WERI-Rb-1 (cell line): ENCODE data around the gene ARHGAP22.
A peak's percentile ranks its signal among the peaks of the same experiment; 100 is the strongest.

Experiments used
- DNase-seq: peaks from one replicate; pipeline ENCODE4 v3.0.0-alpha.2; 2020
- H3K27ac ChIP-seq: fragments of 250-450 bp; sonication (Bioruptor Pico); 2 replicates; pipeline ENCODE4 v1.5.1; 2020; ENCODE audit warnings: mild to moderate bottlenecking, moderate library complexity
- H3K27me3 ChIP-seq: fragments of 250-450 bp; sonication (Bioruptor Pico); 2 replicates; pipeline ENCODE4 v1.5.1; 2021; ENCODE audit warnings: mild to moderate bottlenecking, low read depth, moderate library complexity; ENCODE audit not compliant: insufficient read depth, severe bottlenecking
- H3K36me3 ChIP-seq: fragments of 250-450 bp; sonication (Bioruptor Pico); 2 replicates; pipeline ENCODE4 v1.5.1; 2020; ENCODE audit warnings: mild to moderate bottlenecking, moderate library complexity
- H3K4me3 ChIP-seq: 2 replicates; pipeline ENCODE4 v1.5.1; 2011; ENCODE audit warnings: low read depth, mild to moderate bottlenecking, control low read depth, low read length
- H3K9me3 ChIP-seq: fragments of 250-450 bp; sonication (Bioruptor Pico); 2 replicates; pipeline ENCODE4 v1.5.1; 2021; ENCODE audit warnings: mild to moderate bottlenecking, moderate library complexity; ENCODE audit not compliant: severe bottlenecking
- TF ChIP-seq, protein P1 (sequence below): IDR thresholded peaks from 2 replicates; pipeline ENCODE4 v1.5.1; 2011; ENCODE audit warnings: low read depth, mild to moderate bottlenecking, control low read depth, inconsistent platforms, low read length

The ARHGAP22 gene

DNA sequence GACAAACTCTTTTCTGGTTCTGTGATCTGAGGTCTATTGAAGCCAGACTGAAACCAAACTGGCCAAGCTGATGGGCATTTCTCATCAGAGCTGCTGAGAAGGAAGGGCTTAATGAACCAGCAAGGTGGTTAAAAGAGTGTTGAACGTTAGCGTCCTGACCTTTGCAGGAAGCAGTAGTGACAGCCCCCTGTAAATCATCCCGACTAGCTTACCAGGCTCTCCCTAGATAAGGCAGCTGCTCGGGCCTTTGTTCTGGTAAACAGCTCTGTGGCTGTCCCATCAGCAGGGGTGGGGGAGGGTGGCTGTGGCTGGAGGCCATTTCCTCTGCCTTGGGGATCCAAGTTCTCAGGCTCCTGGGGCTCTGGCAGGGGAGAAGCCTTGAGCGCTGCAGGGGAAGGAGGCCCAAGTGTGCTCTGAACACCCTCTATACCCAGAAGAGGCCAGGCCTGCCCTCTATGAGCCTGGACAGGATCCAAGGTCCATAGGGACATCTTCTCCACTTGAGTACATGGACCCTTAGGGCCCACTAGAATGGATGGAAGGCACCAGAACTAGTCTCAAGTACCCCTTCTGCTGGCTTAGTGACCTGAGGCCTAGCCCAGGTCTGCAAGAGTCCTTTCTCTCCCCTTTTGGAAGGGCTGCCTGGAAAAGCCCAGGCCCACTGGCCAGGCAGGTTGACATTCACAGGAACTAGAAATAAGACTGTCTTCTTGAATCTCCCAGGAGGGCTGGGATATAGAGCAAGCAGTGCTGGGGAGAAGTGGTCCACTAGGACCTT, 134.6 kb downstream of the ARHGAP22 start:
- Histone ChIP-seq H3K36me3 (no peaks in the 10 kb centered on the region), H3K9me3 (no peaks in the 10 kb centered on the region), H3K27me3 (no peaks in the 10 kb centered on the region), H3K4me3 (no peak overlapping the region), H3K27ac (peak overlapping the region; percentile 50)
- peak; percentile 69 for DNase-seq
- TF ChIP-seq, protein P1, sequence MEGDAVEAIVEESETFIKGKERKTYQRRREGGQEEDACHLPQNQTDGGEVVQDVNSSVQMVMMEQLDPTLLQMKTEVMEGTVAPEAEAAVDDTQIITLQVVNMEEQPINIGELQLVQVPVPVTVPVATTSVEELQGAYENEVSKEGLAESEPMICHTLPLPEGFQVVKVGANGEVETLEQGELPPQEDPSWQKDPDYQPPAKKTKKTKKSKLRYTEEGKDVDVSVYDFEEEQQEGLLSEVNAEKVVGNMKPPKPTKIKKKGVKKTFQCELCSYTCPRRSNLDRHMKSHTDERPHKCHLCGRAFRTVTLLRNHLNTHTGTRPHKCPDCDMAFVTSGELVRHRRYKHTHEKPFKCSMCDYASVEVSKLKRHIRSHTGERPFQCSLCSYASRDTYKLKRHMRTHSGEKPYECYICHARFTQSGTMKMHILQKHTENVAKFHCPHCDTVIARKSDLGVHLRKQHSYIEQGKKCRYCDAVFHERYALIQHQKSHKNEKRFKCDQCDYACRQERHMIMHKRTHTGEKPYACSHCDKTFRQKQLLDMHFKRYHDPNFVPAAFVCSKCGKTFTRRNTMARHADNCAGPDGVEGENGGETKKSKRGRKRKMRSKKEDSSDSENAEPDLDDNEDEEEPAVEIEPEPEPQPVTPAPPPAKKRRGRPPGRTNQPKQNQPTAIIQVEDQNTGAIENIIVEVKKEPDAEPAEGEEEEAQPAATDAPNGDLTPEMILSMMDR = no peak

- DNase-seq = no peak
These were observed 135.3 kb downstream of the ARHGAP22 start for GRCh38 chr10:48469516-48470020.

DNA sequence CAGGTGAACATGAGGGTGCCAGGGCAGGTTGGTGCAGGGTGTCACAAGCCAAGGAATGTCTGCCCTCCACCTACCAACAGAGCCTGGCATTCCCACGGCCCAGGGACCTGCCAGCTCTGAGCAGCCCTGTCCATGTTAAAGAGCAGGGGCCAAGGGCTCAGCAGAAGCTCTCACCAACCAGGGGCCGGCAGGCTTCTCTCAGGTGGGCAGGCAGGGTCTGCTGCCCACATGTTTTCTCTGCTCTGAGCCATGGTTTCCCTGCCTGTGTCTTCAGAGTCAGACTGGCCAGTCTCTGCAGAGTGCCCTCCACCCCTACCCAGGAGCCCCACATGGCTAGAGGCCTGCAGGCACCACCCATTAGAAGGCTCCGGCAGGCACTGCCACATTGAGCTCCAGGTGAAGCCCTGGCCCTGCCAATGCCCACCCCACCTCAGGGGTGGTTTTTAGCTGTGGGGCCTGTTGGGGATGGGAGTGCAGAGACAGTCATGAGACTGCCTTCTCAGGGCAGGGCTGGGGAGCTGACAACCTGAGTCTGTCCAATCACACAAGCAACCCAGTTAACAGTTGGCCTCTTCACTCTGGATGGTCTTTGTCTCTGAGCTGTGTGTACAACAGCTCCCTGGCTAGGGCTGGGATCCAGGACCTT, 135.9 kb downstream of the ARHGAP22 start:
- no peak overlapping the region for H3K4me3 ChIP-seq
- TF ChIP-seq, protein P1 = no peak
- H3K36me3 ChIP-seq = no peaks in the 10 kb centered on the region
- no peaks in the 10 kb centered on the region for H3K27me3 ChIP-seq
- no peak overlapping the region for H3K27ac ChIP-seq
- no peaks in the 10 kb centered on the region for H3K9me3 ChIP-seq
- DNase-seq = peak; percentile 3

More at GRCh38 chr10:48469516-48470020, 135.3 kb downstream of the ARHGAP22 start:
- TF ChIP-seq, protein P1 = no peak
- no peaks in the 10 kb centered on the region for H3K9me3 ChIP-seq
- peak overlapping the region; percentile 50 for H3K27ac ChIP-seq
- H3K36me3 ChIP-seq = no peaks in the 10 kb centered on the region
- H3K4me3 ChIP-seq = no peak overlapping the region
- H3K27me3 ChIP-seq = no peaks in the 10 kb centered on the region

DNA sequence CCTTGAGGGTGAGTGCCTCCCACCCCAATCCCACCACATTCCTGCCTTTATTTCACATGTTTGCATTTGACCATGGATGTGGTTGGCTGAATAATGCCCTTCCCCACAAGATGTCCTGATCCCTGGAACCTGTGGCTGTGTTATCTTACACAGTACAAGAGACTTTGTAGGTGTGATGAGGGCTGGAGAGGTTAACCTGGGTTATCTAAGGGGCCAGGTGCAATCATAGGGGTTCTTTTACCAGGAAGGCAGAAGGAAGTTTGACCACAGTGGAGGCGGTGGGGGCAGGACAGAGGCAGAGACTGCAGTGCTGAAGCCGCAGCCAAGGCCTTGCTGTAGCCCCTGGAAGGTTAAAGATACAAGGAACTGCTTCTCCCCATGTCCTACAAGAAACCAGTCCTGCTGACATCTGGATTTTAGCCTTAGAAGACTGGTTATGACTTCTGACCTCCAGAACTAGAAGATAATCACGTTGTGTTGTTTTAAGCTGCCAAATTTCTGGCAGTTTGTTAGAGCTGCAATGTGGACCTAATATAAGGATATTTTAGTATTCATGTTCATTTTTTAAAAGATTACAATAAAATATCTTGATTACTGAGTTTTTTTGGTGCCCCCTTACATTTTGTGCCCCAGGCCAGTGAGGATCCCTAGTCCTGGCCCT, 136.6 kb downstream of the ARHGAP22 start:
- Histone ChIP-seq H3K36me3 (no peaks in the 10 kb centered on the region), H3K4me3 (no peak overlapping the region), H3K27me3 (no peaks in the 10 kb centered on the region), H3K9me3 (no peaks in the 10 kb centered on the region), H3K27ac (no peak overlapping the region)
- TF ChIP-seq, protein P1 = no peak
- DNase-seq = peak; percentile 3

DNA sequence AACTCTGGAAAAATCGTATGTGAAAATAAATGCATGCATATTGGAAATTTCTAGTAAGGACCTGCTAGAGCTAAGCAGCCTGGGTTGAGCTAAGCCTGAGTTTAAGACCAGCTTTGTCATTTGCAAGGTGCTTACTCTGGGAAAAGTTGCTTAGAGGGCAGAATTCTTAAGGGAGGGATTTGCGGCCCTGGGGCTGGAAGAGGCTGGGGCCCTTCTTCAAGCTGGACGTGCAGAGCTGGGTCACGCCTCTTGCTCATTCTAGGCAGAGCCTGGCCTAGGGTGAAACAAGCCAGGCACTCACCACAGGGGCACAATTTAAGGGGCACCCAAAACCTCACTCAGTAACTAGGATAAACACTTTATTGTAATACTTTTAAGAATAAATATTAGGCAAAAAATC, 137.2 kb downstream of the ARHGAP22 start:
- TF ChIP-seq, protein P1 = no peak
- peak; percentile 53 for DNase-seq
- Histone ChIP-seq H3K36me3 (no peaks in the 10 kb centered on the region), H3K27me3 (no peaks in the 10 kb centered on the region), H3K9me3 (no peaks in the 10 kb centered on the region), H3K4me3 (no peak overlapping the region), H3K27ac (no peak overlapping the region)
